Upper lobe of left lung (tissue), 6 donors: ENCODE results near the gene C2. TPM values are rescaled to one million over a fixed set of nuclear protein-coding genes. Genes with fewer than 3 reads are reported as not detected.
"Not testable (repeated sequence)": the region's sequence is repeated elsewhere in the genome, so short reads cannot be mapped to it uniquely, and the experiment has no call there.

Experiments
- ATAC-seq, 2 donors: fragments of 200-7000 bp; cut with Tn5 transposase; one replicate each; pipeline ENCODE4 v1.9.1; 2022; ENCODE audit warnings: mild to moderate bottlenecking in 2 of 2, moderate library complexity in 2 of 2; ENCODE audit not compliant: low FRiP score in 2 of 2
- DNase-seq, 2 donors: peaks; one replicate each; pipeline ENCODE4 v3.0.0-alpha.2; 2019 to 2020
- H3K27ac ChIP-seq, 4 donors: fragments of 200-600 bp; sonication (generic); one replicate each; pipeline ENCODE4 v1.5.1; 2016 to 2019
- H3K27me3 ChIP-seq, 4 donors: fragments of 200-600 bp; sonication (generic); one replicate each; pipeline ENCODE4 v1.5.1; 2017 to 2019
- H3K36me3 ChIP-seq, 4 donors: fragments of 200-600 bp; sonication (generic); one replicate each; pipeline ENCODE4 v1.5.1; 2016 to 2019
- H3K4me1 ChIP-seq, 4 donors: fragments of 200-600 bp; sonication (generic); one replicate each; pipeline ENCODE4 v1.5.1; 2018 to 2019
- H3K4me3 ChIP-seq, 4 donors: fragments of 200-600 bp; sonication (generic); one replicate each; pipeline ENCODE4 v1.5.1; 2017 to 2019; ENCODE audit warnings: mild to moderate bottlenecking in 2 of 4, moderate library complexity in 1 of 4
- H3K9me3 ChIP-seq, 4 donors: fragments of 200-600 bp; sonication (generic); one replicate each; pipeline ENCODE4 v1.5.1; 2018 to 2019
- CTCF ChIP-seq, 6 experiments: fragments of 450-650 bp in 4 of 6; fragments of 200-600 bp in 2 of 6; sonication (generic) in 2 of 6; IDR thresholded peaks; one replicate each; pipeline ENCODE4 v1.5.1; 2016 to 2019; ENCODE audit warnings: antibody characterized with exemption in 6 of 6
- EP300 ChIP-seq, 4 donors: sonication (generic); formaldehyde crosslinking; IDR thresholded peaks; one replicate each; pipeline ENCODE4 v1.5.1; 2017; ENCODE audit warnings: antibody characterized with exemption in 4 of 4, control low read depth in 2 of 4
- POLR2A ChIP-seq, 4 donors: fragments of 450-650 bp; IDR thresholded peaks; one replicate each; pipeline ENCODE4 v1.5.1; 2016 to 2017; ENCODE audit warnings: antibody characterized with exemption in 4 of 4, mild to moderate bottlenecking in 2 of 4
- POLR2AphosphoS5 ChIP-seq, 2 donors: sonication (generic); formaldehyde crosslinking; IDR thresholded peaks; one replicate each; pipeline ENCODE4 v1.5.1; 2017; ENCODE audit warnings: antibody characterized with exemption in 2 of 2
- WGBS, 2 donors: methylation state at CpG; one replicate each; pipeline ENCODE4 v1.1.5; 2017 to 2018; 5-methylcytosine and 5-hydroxymethylcytosine counted together
- total RNA-seq, 6 donors: library from RNA; depleted of rRNA in 4 of 6; stranded (reverse); fragments of >200 nt in 4 of 6; gene quantifications; one replicate each; pipeline versions ENCODE4 v1.1.0 to v1.2.1, GENCODE V29; 2016 to 2021
- donor health status: DM: no; HTN: no; CAD: no; lungs with moderate emphysema.
- donor health status: DM: no; HTN: yes; CAD: no; lungs with severe emphysema.

The C2 gene
- total RNA-seq, 6 donors from 2014 or later: 119 to 322 (median 233) TPM

- DNase-seq: no peak
- no peak overlapping the region for H3K4me3 ChIP-seq
- TF ChIP-seq POLR2AphosphoS5 (IDR thresholded peaks at IDR 0.05) (no peak), POLR2A (IDR thresholded peaks at IDR 0.05) (no peak), CTCF (IDR thresholded peaks at IDR 0.05) (no peak), EP300 (IDR thresholded peaks at IDR 0.05) (no peak)
- H3K27ac ChIP-seq: no peak overlapping the region
- no peaks in the 10 kb centered on the region for H3K36me3 ChIP-seq
- no peaks in the 10 kb centered on the region for H3K27me3 ChIP-seq
- no peak for ATAC-seq
- no peaks in the 10 kb centered on the region for H3K9me3 ChIP-seq
- WGBS, 2 donors: 86 to 95% methylated on average over 1 of the region's 1 CpG
- H3K4me1 ChIP-seq: peaks cover 9 to 39% (median 21%) of the 10 kb centered on the region in 4 donors
These were observed 22.5 kb upstream of the C2 start for GRCh38 chr6:31905041-31905440.

- H3K4me1 ChIP-seq: peaks cover 9 to 28% (median 16%) of the 10 kb centered on the region in 4 donors
- DNase-seq (no peak), ATAC-seq (no peak)
- H3K9me3 ChIP-seq: no peaks in the 10 kb centered on the region
- TF ChIP-seq CTCF (IDR thresholded peaks at IDR 0.05): no peak
- TF ChIP-seq POLR2A (IDR thresholded peaks at IDR 0.05): no peak
- no peak for TF ChIP-seq POLR2AphosphoS5 (IDR thresholded peaks at IDR 0.05)
- no peak for TF ChIP-seq EP300 (IDR thresholded peaks at IDR 0.05)
- WGBS, 2 donors: 48 to 62% methylated on average over 4 of the region's 4 CpGs
- H3K27me3 ChIP-seq: no peaks in the 10 kb centered on the region
- H3K4me3 ChIP-seq: no peak overlapping the region
- no peak overlapping the region for H3K27ac ChIP-seq
- no peaks in the 10 kb centered on the region for H3K36me3 ChIP-seq
These were observed 21.4 kb upstream of the C2 start for GRCh38 chr6:31906122-31906521.

- not testable (repeated sequence) for ATAC-seq, DNase-seq, H3K36me3 ChIP-seq, H3K9me3 ChIP-seq, H3K27me3 ChIP-seq, H3K4me3 ChIP-seq, H3K27ac ChIP-seq
- WGBS, 2 donors: 77 to 78% methylated on average over 8 of the region's 8 CpGs
- peaks cover 9 to 22% (median 12%) of the 10 kb centered on the region in 4 donors for H3K4me1 ChIP-seq
These were observed 20.8 kb upstream of the C2 start for GRCh38 chr6:31906727-31907126.

- 30 to 39% methylated on average over 7 of the region's 7 CpGs for WGBS, 2 donors
- H3K27me3 ChIP-seq: no peaks in the 10 kb centered on the region
- H3K27ac ChIP-seq: no peak overlapping the region
- TF ChIP-seq CTCF (IDR thresholded peaks at IDR 0.05): no peak
- no peak for TF ChIP-seq POLR2A (IDR thresholded peaks at IDR 0.05)
- TF ChIP-seq EP300 (IDR thresholded peaks at IDR 0.05): no peak
- TF ChIP-seq POLR2AphosphoS5 (IDR thresholded peaks at IDR 0.05): no peak
- no peaks in the 10 kb centered on the region for H3K36me3 ChIP-seq
- DNase-seq (peak in 1 of 2 donors; percentile 68), ATAC-seq (peak; percentile 56 to 79)
- peaks cover 9 to 22% (median 12%) of the 10 kb centered on the region in 4 donors for H3K4me1 ChIP-seq
- no peak overlapping the region for H3K4me3 ChIP-seq
- no peaks in the 10 kb centered on the region for H3K9me3 ChIP-seq
These were observed 20.2 kb upstream of the C2 start for GRCh38 chr6:31907158-31907813.

GRCh38 chr6:31908255-31908654 is 19.3 kb upstream of the C2 start:
- not testable (repeated sequence) for DNase-seq, H3K27ac ChIP-seq, H3K4me3 ChIP-seq, H3K9me3 ChIP-seq, H3K27me3 ChIP-seq, ATAC-seq, H3K36me3 ChIP-seq
- 86 to 87% methylated on average over 5 of the region's 5 CpGs for WGBS, 2 donors
- H3K4me1 ChIP-seq: peaks cover under 1 to 12% (median 4%) of the 10 kb centered on the region in 4 donors

GRCh38 chr6:31908791-31909190 is 18.7 kb upstream of the C2 start:
- Histone ChIP-seq H3K27ac (no peak overlapping the region), H3K27me3 (no peaks in the 10 kb centered on the region), H3K4me1 (peaks cover 0 to 10% (median 3%) of the 10 kb centered on the region in 4 donors), H3K4me3 (no peak overlapping the region), H3K36me3 (no peaks in the 10 kb centered on the region), H3K9me3 (no peaks in the 10 kb centered on the region)
- TF ChIP-seq POLR2A (IDR thresholded peaks at IDR 0.05) (no peak), CTCF (IDR thresholded peaks at IDR 0.05) (no peak), EP300 (IDR thresholded peaks at IDR 0.05) (no peak), POLR2AphosphoS5 (IDR thresholded peaks at IDR 0.05) (no peak)
- WGBS, 2 donors: 42 to 51% methylated on average over 4 of the region's 4 CpGs
- DNase-seq (no peak), ATAC-seq (no peak)

- not testable (repeated sequence) for H3K27me3 ChIP-seq, H3K9me3 ChIP-seq, DNase-seq, H3K4me3 ChIP-seq, H3K27ac ChIP-seq, H3K36me3 ChIP-seq, ATAC-seq
- WGBS, 2 donors: 87 to 89% methylated on average over 7 of the region's 7 CpGs
- peaks cover 0 to 10% (median 3%) of the 10 kb centered on the region in 4 donors for H3K4me1 ChIP-seq
These were observed 18.2 kb upstream of the C2 start for GRCh38 chr6:31909298-31909697.
